MCF 10A (cell line): ENCODE results near the gene UHMK1. TPM values are rescaled to one million over a fixed set of nuclear protein-coding genes. Genes with fewer than 3 reads are reported as not detected.

Experiments
- BruUV-seq: library from RNA; stranded (reverse); fragments of 400-500 nt; replicated peaks from 2 replicates; lab custom pipeline; 2021; lab: Mats Ljungman, UMichigan
- CTCF ChIA-PET: fragments of 300-600 bp; sonication (Branson Sonifier 250); formaldehyde crosslinking; extraction: SDS; loops from one replicate; lab custom pipeline; 2021; ENCODE audit warnings: antibody characterized with exemption, inconsistent platforms; lab: Yijun Ruan, JAX
- POLR2A ChIA-PET: fragments of 300-600, 350-650 bp; sonication (Branson Sonifier 250); formaldehyde crosslinking; extraction: SDS; loops from one replicate; lab custom pipeline; 2020; ENCODE audit warnings: antibody characterized with exemption, inconsistent platforms; lab: Yijun Ruan, JAX
- DNase-seq: peaks from one replicate; pipeline ENCODE4 v3.0.0-alpha.2; 2018; ENCODE audit not compliant: unreplicated experiment
- H3K27ac Mint-ChIP-seq: one replicate; pipeline ENCODE4 v1.8.0; 2022; ENCODE audit warnings: mild to moderate bottlenecking, low read depth, mixed read lengths; ENCODE audit not compliant: unreplicated experiment
- H3K27me3 Mint-ChIP-seq: one replicate; pipeline ENCODE4 v1.8.0; 2022; ENCODE audit warnings: mixed read lengths; ENCODE audit not compliant: insufficient read depth, unreplicated experiment
- H3K36me3 Mint-ChIP-seq: one replicate; pipeline ENCODE4 v1.8.0; 2022; ENCODE audit warnings: mild to moderate bottlenecking, moderate library complexity, mixed read lengths; ENCODE audit not compliant: insufficient read depth, unreplicated experiment
- H3K4me1 Mint-ChIP-seq: one replicate; pipeline ENCODE4 v1.8.0; 2022; ENCODE audit warnings: mixed read lengths; ENCODE audit not compliant: insufficient read depth, unreplicated experiment
- H3K4me3 Mint-ChIP-seq: one replicate; pipeline ENCODE4 v1.8.0; 2022; ENCODE audit warnings: mild to moderate bottlenecking, moderate library complexity, mixed read lengths; ENCODE audit not compliant: unreplicated experiment
- H3K9me3 Mint-ChIP-seq: one replicate; pipeline ENCODE4 v1.8.0; 2022; ENCODE audit warnings: mixed read lengths; ENCODE audit not compliant: unreplicated experiment
- intact Hi-C: fragments of 100-400 bp; cut with micrococcal nuclease; formaldehyde crosslinking; loops from 2 replicates; pipeline ENCODE4 v1.14.1; 2022
- total RNA-seq: library from RNA; stranded (reverse); gene quantifications from 2 replicates; pipeline ENCODE4 v1.2.3, GENCODE V29; 2022
- TF ChIP-seq, protein P1 (sequence below): fragments of 200-600 bp; IDR thresholded peaks from one replicate; pipeline ENCODE4 v1.8.0; 2022; ENCODE audit warnings: antibody characterized with exemption, mild to moderate bottlenecking; ENCODE audit not compliant: unreplicated experiment

UHMK1 gene
- total RNA-seq, 1 experiment from 2014 or later = 76.9 TPM

DNA sequence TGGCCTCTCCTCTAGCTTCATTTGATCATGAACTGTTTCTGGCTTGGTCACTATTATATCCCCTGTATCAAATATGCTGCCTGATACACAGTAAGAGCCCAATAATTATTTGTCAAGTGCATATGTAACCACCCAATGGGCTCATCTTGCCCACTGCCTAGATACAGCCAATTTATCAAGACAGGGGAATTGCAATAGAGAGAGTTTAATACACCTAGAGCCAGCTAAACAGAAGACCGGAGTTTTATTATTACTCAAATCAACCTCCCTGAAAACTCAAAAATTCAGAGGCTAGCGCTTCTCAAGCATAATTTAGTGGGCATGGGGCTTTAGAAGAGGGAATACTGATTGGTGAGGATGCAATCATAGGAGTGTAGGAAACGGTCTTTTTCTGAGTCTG lies 45.6 kb downstream of the UHMK1 start:
- TF ChIP-seq, protein P1, sequence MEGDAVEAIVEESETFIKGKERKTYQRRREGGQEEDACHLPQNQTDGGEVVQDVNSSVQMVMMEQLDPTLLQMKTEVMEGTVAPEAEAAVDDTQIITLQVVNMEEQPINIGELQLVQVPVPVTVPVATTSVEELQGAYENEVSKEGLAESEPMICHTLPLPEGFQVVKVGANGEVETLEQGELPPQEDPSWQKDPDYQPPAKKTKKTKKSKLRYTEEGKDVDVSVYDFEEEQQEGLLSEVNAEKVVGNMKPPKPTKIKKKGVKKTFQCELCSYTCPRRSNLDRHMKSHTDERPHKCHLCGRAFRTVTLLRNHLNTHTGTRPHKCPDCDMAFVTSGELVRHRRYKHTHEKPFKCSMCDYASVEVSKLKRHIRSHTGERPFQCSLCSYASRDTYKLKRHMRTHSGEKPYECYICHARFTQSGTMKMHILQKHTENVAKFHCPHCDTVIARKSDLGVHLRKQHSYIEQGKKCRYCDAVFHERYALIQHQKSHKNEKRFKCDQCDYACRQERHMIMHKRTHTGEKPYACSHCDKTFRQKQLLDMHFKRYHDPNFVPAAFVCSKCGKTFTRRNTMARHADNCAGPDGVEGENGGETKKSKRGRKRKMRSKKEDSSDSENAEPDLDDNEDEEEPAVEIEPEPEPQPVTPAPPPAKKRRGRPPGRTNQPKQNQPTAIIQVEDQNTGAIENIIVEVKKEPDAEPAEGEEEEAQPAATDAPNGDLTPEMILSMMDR = no peak

DNA sequence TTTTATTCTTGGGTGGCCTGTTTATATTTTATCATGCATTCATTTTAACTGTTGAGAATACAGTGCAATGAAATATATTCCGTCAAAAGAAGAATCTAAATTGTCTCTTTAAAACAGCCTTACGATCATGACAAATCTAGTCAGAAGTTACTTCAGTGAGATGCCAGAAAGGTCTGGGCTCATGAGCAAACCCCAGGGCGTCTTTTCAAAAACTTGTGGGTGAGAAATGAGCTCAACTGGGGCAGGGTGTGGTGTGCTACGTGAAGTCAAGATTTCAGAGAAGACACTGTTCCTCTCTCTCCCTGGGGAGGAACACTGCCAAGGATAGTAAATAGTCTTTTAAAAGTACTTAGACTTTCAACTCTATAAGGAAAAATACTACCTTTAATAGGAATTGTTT lies 50.6 kb downstream of the UHMK1 start:
- Mint-ChIP-seq H3K4me3 (peak overlapping the region; percentile 10), H3K9me3 (no peaks in the 10 kb centered on the region), H3K27ac (peak overlapping the region; percentile 86), H3K27me3 (no peaks in the 10 kb centered on the region), H3K36me3 (peaks cover 10% of the 10 kb centered on the region), H3K4me1 (peaks cover 42% of the 10 kb centered on the region)
- ChIA-PET CTCF (interaction anchor here (0.9 kb wide), 2 partner anchors 8 to 20 kb away, joined by 4 to 5 read pairs; no protein-coding TSS in a partner anchor), POLR2A (interaction anchor here (0.6 to 9.5 kb wide), 17 partner anchors 11 to 1465 kb away, joined by 3 to 245 read pairs (median 5); partner anchors contain the start of genes C1orf226, UAP1 and UHMK1)
- BruUV-seq = no TSS peak
- intact Hi-C loops = no loop called here
- TF ChIP-seq, protein P1 = no peak
- peak; percentile 81 for DNase-seq

More for the DNA sequence above, 45.6 kb downstream of the UHMK1 start:
- BruUV-seq = no TSS peak
- H3K27me3 Mint-ChIP-seq = no peaks in the 10 kb centered on the region
- ChIA-PET CTCF (interaction anchor here (0.6 kb wide), 1 partner anchor 272 kb away, joined by 4 read pairs; no protein-coding TSS in a partner anchor), POLR2A (interaction anchor here (1.9 to 9.5 kb wide), 3 partner anchors 9 to 22 kb away, joined by 10 to 245 read pairs (median 13); partner anchors contain the start of gene UAP1)
- no peak overlapping the region for H3K4me3 Mint-ChIP-seq
- peaks cover 35% of the 10 kb centered on the region for H3K4me1 Mint-ChIP-seq
- DNase-seq = no peak
- H3K9me3 Mint-ChIP-seq = no peaks in the 10 kb centered on the region
- intact Hi-C loops = no loop called here
- H3K36me3 Mint-ChIP-seq = peaks cover 12% of the 10 kb centered on the region
- peak overlapping the region; percentile 73 for H3K27ac Mint-ChIP-seq

DNA sequence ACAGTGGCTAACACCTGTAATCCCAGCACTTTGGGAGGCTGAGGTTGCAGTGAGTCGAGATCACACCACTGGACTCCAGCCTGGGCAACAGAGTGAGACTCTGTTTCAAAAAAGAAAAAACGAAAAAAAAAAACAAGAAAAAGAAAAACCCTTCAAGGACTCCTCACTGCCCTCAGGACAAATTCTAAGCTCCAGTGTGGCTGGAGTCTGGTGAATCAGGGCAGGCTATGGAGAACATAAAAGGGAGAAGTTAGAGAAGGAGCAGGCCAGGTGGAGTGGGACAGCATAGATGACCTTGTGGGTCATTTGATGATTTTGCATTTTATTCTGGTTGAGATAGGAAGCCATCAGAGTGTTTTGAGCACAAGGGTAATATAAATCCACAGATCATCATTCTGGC lies 51.4 kb downstream of the UHMK1 start:
- ChIA-PET CTCF (interaction anchor here (0.6 to 0.9 kb wide), 3 partner anchors 11 to 61 kb away, joined by 3 to 5 read pairs (median 3); no protein-coding TSS in a partner anchor), POLR2A (interaction anchor here (0.9 to 9.5 kb wide), 10 partner anchors 10 to 168 kb away, joined by 3 to 245 read pairs (median 6); partner anchors contain the start of genes C1orf226, UAP1 and UHMK1)
- no peaks in the 10 kb centered on the region for H3K27me3 Mint-ChIP-seq
- TF ChIP-seq, protein P1 = no peak
- peak overlapping the region; percentile 15 for H3K4me3 Mint-ChIP-seq
- H3K4me1 Mint-ChIP-seq = peaks cover 44% of the 10 kb centered on the region
- H3K36me3 Mint-ChIP-seq = peaks cover 4% of the 10 kb centered on the region
- no TSS peak for BruUV-seq
- H3K9me3 Mint-ChIP-seq = no peaks in the 10 kb centered on the region
- intact Hi-C loops = no loop called here
- peak overlapping the region; percentile 86 for H3K27ac Mint-ChIP-seq
- DNase-seq = peak; percentile 33

DNA sequence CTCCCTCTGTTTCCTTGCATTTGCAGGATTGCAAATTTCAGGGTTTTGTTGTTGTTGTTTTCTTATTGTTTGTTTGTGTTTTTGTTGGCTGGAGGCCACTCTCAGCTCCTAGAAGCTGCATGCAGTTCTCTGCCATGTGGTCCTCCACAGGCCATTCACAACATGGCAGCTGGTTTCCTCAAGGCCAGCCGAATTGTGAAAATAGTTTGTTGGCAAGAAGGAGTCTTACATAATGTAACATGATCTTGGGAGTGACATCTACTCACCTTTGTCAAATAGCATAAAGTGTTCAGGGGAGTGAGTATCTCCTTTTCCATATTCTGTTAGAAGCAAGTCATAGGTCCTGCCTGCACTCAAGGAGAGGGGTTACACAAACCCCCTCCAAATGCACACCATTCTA lies 53.3 kb downstream of the UHMK1 start:
- no TSS peak for BruUV-seq
- TF ChIP-seq, protein P1 = no peak

More for the DNA sequence above, 53.3 kb downstream of the UHMK1 start:
- Mint-ChIP-seq H3K36me3 (no peaks in the 10 kb centered on the region), H3K27ac (peak overlapping the region; percentile 76), H3K4me3 (no peak overlapping the region), H3K27me3 (no peaks in the 10 kb centered on the region), H3K9me3 (no peaks in the 10 kb centered on the region), H3K4me1 (peaks cover 52% of the 10 kb centered on the region)
- peak; percentile 71 for DNase-seq
- ChIA-PET POLR2A (interaction anchor here (0.6 to 3.2 kb wide), 7 partner anchors 9 to 681 kb away, joined by 3 to 27 read pairs (median 4); partner anchors contain the start of gene UAP1), CTCF (interaction anchor here (0.6 to 0.7 kb wide), 2 partner anchors 147 to 1071 kb away, joined by 3 to 4 read pairs; no protein-coding TSS in a partner anchor)
- intact Hi-C loops = no loop called here
